T follicular helper cell (primary cell): ENCODE data around the gene TBC1D1.
"Not testable (repeated sequence)": the region's sequence is repeated elsewhere in the genome, so short reads cannot be mapped to it uniquely, and the experiment has no call there.

Experiments used
- DNase-seq: peaks from one replicate; pipeline ENCODE4 v3.0.0-alpha.2; 2020; ENCODE audit warnings: low read depth

TBC1D1 gene

DNA sequence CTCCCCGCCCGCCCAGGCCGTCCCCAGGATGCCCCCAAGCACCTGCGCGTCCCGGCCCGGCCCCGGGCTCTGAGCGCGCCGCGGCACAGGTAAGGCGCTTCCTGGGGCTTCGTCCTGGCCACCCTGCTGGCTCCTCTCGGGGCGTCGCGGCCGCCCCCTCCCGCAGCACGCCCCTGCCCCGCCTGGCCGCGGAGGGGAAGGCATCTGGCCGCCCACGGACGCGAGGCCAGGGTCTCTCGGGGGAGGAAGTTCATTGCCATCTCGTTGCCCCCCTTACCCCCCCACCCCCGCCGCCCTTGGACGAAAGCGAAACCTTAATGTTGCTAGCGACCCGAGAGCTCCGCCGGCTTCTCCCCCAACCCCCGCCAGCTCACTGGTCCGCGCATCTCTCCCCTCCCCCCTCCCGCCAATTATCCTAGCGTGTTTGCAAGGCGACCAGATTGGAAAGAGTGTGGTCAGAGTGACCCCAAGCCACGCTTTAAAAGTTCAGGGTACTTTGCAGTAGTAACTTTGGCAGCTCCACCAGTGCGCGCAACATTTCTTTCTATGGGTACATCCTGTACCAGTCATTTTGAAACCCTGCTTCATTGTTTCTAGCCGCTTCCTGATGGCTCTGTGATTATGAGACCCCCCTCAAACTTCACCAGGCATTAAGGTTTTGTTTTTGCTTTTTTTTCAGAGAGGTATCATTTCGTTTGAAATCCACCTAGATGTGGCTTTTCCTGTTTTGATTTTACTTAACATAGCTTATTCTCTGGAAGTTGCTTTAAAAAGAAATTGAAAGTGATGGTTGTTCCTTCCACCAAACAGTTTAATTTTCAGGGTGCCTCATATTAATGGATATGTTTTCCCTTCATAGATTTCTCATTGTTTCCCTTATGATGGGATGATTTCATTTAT, 626 bp downstream of the TBC1D1 start:
- DNase-seq, result peak; percentile 17

DNA sequence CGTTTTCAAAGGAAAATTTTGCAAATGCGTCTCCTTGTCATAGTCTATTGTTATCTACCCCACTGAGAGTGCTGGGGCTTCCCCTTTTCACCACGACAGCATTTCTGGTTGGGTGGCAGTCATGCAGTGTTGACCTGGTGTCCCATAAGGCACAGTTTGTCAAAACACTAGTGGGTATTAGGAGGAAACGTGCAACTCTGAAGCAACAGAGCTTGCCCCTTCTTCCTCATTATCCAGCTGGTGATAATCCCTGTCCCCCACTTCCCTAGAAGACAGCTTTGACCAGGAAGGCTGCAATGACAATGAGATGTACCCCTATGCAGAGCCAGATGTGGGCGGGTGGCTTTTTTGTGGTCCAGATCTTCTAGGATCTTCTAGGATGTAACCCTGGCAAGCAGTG, 1.8 kb downstream of the TBC1D1 start:
- peak; percentile 18 for DNase-seq

DNA sequence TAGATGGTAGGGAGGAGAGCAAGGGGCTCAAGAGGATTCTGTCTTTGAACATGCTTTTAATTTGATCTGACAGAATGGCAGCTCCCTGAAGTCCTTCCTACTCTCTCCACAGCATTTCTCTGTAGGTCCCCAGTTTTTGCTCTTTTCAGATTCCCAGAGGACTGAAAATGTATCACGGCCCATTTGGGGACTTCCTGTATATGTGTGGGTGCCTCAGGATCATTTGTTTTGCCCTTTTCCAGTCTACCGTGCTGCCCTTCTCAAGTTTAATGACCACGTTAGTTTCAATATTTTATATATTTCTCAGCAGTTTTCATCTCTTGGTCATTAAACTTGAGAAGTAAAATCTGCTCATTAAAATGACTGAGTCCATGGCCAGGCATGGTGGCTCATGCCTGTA, 2.3 kb downstream of the TBC1D1 start:
- DNase-seq, result no peak

DNA sequence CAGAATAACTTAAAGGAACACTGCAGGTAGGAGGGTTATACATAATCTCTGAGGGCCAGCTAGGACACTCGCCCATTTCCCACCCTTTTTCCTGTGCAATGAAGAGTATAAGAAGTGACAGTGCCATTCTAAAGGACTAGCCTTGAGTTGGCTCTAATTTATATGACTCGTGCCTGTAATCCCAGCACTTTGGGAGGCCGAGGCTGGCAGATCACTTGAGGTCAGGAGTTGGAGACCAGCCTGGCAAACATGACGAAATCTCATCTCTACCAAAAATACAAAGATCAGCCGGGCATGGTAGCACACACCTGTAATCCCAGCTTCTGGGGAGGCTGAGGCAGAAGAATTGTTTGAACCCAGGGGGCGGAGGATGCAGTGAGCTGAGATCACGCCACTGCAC, 4.4 kb downstream of the TBC1D1 start:
- no peak for DNase-seq

DNA sequence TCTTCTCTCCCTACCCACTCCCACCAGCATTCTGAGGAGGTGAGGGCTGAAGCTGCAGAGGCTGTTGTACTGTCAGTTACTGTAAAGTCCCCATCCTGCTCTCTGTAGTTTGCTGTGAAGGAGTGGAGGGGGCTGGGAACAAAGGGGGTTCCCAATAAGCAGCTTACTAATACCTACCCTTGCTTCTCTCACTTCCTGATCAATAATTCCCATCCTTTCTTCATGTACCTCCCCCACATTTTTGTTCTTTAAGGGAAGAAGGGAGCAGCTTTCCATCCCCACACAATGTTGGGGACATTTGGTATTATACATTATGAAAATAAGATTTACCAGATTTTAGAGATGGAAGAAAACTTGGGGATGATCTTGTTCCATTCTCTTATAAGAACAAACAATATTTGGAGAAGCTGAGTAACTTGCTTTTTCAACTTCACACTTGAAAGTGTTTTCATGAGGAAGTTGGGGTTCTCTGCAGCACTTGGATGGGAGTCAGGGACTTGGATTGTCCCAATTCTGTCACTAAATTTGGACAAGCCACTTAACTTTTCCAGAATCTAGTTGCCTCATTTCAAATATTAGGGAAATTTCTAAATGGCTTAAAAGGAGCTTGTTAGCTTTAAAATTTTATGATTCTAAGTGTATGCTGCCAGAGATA, 5.4 kb downstream of the TBC1D1 start:
- no peak for DNase-seq

DNA sequence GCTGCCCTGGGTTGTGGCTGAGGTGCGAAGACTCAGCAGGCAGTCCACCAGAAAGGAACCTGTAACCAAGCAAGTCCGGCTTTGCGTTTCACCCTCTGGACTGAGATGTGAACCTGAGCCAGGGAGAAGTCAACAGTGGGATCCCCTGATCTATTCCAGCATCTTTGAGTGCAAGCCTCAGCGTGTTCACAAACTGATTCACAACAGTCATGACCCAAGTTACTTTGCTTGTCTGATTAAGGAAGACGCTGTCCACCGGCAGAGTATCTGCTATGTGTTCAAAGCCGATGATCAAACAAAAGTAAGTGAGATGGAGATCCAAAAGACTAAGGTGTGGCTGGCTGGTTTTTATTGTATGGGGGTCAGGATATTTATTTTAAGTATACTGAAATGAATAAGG, 11.3 kb downstream of the TBC1D1 start:
- no peak for DNase-seq

DNA sequence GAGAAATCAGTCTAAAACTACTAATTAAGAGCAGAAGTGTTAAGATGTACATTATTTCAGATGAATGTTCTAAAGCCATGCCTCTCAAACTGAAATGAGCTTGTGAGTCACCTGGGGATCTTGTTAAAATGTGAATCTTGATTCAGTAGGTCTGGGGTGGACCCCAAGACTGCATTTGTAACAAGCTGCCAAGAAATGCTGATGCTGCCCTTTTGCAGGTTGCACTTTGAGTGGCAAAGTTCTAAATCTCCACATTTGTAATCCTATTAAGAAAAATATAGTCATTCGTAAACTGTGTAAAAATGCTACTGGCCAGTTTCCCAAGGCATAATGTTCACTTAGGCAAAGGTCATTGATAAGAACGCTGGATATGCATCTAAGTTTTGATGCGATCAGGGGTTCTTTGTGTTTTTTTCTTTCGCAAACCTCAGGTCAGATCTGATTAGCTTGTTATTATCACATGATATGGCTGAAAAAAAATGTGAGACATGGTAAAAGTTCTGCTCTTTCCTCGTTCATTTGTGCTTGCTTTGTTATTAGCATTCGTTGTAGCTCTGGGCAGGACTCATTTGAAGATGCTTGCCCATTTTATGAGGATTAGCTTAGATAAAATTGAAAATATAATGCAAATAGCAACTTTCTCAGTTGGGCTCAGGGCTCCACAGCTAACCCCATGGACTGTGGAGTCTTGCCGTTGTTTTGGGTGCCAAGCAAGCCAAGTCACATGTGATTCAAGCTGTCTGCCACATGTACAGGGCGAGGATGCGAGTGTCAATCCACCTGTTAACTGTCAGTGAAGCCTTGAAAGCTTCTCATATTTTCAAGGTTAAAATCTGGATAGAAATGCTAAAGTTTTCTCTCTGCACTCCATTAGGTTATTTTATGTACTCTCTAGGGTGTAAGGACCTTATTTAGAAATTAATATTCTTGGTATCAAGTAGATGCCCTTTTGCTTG, 12.1 kb downstream of the TBC1D1 start:
- no peak for DNase-seq

DNA sequence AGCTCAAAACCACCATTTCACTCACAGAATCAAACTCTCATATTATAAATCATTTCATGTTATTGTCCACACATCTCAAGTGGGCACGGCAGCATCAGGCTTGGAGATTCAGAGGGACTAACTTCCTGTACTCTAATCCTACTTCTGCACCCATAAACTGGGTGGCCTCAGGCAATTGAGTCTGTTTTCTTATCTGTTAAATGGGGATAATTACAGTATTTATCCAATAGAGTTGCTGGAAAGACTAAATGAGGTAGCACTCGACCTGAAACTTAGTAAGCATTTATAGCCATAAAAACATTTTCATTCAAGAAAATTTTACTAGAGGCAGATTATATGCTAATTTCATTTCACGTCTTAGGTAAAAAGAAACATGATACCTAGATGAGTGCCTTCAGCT, 13.0 kb downstream of the TBC1D1 start:
- DNase-seq, result no peak

DNA sequence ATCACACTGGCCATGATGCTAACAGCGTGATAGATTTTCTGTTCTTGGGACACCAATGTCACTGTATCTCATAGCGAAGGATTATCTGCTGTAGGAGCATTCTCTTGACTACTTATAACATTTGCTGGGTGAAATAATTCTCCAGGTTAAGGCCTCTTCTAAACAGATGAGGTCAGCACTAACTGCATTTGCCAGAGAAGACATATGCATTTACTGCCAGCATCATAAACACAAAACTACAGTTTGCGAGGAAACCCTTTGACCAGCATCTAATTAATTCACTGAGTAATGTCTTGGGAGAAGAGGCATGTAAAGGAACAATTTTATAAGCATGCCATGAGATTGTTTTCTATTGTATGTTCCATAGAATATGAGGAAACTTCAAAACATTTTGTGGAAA, 13.9 kb downstream of the TBC1D1 start:
- DNase-seq, result no peak

DNA sequence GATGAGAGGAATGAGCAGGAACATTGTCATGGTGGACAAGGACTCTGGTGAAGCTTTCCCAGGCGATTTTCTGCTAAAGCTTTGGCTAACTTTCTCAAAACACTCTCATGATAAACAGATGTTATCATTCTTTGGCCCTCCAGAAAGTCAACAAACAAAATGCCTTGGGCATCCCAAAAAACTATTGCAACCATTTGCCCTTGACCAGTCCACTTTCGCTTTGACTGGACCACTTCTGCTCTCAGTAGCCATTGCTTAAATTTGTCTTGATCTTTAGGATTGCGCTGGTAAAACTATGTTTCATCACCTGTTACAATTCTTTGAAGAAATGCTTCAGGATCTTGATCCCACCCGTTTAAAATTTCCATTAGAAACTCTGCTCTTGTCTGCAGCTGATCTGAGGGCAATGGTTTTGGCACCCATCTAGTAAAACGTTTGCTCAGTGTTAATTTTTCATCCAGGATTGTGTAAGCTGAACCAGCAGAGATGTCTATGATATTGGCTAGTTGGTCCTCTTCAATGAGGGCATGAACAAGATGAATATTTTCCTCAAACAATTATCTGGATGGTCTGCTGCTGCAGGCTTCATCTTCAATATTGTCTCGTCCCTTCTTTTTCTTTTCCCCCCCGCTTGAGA, 14.8 kb downstream of the TBC1D1 start:
- DNase-seq, result no peak

DNA sequence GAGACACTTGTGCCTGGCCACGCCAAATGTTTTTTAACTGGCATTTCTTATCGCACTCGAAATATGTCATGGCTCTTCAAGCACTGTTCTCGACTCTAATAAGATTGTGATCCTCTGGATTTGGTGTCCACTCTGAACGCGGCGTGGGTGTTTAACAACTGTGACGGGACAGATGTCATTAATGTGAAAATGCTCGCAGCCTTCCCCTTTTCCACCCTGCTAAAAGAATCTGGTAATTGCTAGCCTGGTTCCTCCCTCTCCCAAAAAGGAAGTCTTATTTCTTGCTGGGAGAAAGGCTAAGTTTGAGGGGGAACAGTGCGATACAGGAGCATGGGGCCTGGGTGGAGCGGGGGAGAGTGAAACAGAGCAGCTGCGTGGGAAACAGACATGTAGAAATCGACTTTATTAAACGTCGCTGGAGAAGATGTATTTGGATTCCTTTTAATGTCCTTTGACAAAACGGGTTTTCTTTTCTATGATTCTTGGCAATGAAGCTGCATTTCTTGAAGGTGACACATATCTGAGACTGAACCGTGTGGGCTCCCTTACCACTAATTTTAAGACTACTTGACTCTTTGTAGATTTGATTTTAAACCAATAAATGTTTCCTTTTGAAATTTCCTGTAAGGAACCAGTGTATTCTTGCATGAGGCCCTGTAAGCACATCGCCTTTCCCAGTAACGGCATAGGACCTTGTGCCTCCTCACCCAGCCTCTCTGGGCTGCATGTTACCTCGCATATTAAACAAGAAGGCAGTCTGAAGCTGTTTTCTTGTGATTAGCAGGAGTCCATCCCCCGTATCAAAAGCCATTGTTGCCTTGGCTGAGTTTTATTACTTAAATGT, 17.8 kb downstream of the TBC1D1 start:
- DNase-seq, result no peak

DNA sequence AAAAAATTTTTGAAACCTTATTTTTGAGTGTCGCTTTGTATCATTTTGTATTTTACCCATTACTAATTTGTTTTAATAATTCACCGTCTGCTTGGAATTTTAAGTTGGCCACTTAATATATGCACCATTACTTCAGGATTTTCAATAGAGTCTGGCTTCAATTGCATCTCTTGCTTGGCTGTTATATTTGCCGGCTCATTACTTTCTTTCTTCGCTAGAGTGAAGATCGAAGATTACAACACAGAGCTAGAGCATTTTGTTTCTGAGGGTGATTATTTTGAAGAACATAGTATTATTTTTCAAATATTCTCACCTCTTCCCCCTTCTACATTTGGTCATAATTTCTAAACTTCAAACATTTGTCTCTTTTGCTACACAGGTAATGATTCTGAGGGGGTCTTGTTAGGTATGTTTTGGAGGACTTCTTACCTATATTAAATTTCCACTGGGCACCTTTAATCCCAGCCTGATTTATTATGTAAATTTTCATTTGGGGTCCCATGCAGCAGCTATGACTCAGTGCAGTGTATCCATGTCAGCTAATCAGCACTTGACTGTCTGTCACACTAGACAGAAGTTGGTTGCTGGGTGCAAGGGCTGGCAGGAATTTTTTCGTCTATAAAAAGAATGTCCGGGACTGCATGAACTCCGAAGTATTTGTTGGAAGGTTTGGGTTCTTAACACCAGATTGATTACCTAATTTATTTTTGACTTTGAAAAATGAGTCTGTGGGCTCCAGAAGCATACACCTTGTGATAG, 18.6 kb downstream of the TBC1D1 start:
- DNase-seq, result no peak

DNA sequence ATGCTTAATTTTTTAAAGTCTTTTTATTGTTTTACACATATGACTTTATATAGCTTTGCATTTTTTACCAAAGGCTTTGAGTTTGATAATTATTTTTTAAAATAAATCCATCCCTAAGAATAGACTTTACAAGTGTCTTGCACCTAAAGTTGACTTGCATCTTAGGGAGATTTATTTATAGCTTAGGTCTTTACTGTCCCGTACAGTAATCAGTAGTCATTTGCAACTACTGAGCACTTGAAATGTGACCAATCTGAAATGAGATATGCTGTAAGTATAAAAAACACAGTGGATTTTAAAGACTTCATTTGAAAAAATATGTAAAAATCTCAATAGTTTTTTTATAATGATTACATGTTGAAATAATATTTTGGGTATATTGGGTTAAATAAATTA, 19.2 kb downstream of the TBC1D1 start:
- no peak for DNase-seq

DNA sequence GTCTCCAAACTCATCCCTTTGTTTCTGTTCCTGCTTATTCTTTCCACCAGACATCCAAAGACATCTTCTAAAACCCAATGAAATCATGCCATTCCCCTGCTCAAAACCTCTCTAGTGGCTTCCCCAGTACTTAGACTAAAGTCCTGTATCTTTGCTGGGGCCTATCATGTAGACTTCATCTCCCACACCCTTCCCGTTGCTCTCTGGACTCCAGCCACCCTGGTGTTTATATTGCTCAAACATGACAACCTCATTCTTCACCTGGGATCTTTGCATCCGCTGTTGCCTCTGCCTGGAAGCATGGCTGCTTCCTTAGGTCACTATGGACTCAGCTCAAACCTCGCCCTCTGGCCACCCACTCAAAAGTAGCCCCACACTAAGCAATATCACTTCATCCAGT, 23.7 kb downstream of the TBC1D1 start:
- DNase-seq, result no peak

DNA sequence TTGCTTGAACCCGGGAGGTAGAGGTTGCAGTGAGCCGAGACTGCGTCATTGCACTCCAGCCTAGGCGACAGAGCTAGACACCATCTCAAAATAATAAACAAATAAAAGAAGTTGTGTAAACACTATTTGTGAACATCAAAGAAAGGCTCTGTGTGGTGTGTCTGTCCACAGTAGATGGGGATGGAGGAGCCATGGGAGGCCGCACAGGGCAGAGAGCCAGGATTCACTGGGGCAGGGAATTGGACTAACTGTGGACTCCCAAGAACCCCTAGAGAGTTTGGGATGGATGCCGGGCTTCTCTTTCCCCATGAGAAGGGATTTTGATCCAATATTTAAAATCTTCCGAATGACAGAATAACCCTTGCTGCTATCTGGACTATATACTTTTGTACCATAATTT, 26.5 kb downstream of the TBC1D1 start:
- no peak for DNase-seq

DNA sequence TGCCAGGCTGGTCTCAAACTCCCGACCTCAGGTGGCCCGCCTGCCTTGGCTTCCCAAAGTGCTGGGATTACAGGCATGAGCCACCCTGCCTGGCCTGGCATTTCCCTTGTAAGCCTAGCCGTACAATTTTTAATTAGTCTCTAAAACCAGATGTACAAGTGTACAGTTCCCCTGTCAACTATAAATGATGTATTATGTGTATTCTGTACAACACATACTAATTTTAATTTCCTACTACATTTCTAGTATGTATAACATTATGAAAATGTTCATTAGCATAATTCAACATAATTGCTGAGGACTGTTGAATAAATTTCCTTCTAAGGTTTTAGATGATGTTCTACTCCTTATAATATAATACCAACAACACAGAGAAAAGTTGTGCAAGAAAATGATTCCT, 27.8 kb downstream of the TBC1D1 start:
- no peak for DNase-seq

DNA sequence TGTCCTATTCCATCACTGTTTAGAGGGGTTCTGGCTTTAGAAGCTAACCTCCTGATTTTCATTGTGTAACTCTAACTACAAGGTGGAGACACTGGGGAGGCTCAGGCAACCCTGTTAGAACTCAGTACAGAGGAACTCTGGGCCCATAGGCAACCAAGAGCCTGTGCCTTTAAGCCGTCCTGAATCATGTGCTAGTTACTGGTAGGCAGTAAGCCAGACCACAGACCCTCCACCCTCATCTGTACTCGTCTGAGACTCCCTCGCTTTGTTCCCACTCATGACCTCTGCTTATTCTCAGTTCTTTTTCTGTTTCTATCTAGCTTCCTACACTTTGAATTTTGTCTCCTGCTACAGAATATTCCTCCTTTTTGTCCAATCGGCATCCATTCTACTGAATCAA, 31.4 kb downstream of the TBC1D1 start:
- DNase-seq, result no peak

DNA sequence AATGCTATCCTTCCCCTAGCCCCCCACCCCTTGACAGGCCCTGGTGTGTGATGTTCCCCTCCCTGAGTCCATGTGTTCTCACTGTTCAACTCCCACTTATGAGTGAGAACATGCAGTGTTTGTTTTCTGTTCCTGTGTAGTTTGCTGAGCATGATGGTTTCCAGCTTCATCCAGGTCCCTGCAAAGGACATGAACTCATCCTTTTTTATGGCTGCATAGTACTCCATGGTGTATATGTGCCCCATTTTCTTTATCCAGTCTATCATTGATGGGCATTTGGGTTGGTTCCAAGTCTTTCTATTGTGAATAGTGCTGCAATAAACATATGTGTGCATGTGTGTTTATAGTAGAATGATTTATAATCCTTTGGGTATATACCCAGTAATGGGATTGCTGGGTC, 32.2 kb downstream of the TBC1D1 start:
- DNase-seq, result not testable (repeated sequence)

DNA sequence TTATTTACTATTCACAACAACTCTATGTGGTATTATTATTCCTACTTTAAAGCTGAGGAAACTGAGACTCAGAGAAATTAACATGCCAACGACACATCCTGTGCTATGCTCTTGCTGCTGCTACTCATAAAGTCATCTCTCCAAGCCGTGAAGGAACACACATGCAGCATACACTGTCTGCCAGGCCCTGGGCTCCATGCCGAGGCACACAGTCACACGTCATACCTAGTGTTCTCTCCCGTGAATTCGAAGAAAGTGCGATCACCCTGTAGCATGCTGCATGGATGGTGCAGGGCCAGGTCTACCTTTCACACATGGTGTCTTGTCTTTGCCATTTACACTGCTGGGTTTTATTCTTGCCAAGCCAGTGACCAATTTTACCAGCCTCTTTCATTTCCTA, 34.1 kb downstream of the TBC1D1 start:
- DNase-seq, result no peak

DNA sequence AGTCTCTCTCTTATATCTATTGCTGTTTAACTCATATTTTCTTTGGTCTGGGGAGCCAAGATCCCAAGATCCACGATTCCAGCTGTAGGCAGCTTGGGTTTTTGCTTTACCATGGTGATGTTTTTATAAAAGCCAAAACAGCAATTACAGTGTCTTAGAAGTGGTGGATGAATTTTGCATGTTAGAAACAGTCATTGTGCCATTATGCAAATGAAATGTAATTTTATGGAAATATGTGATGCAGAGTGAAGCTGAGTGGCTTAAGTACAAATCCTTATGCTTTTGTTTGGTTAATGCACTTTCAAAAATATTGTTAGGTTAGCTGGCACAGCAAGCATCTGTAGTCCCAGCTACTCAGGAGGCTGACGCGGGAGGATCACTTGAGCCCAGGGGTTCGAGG, 36.5 kb downstream of the TBC1D1 start:
- no peak for DNase-seq
